ENCODE data around the gene TAAR9. TPM values are rescaled to one million over a fixed set of nuclear protein-coding genes. Genes with fewer than 3 reads are reported as not detected.

The TAAR9 gene
- total RNA-seq, 1 donor from 2014 or later = not detected

DNA sequence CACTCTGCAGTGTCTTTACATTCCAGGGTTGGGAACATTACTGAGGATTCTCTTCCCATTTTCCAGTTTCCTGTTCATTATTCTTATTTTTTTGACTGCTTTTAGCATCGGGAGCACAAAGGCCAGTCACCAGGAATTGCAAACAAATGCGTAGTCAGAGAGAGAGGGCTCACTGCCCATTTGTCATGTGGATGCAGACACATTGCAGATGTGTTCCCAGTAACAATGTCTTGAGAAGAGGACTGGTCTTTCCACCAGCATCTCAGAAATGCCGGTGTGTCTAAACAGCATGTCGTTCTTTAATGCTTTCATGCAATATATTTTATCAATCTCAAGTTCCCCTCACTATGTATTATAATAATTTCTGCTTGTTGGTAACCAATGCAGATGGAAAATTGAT, 31.1 kb downstream of the TAAR9 start:
- peaks cover 27% of the 10 kb centered on the region for H3K4me1 ChIP-seq
- Mint-ChIP-seq H3K36me3 (no peaks in the 10 kb centered on the region), H3K27ac (no peak overlapping the region), H3K4me1 (peaks cover 14% of the 10 kb centered on the region), H3K9me3 (no peaks in the 10 kb centered on the region), H3K4me3 (no peak overlapping the region), H3K27me3 (ENCODE audit: insufficient read depth, low read depth) (no peaks in the 10 kb centered on the region)
- no peak overlapping the region for H3K4me2 ChIP-seq
- TF ChIP-seq, protein P1, sequence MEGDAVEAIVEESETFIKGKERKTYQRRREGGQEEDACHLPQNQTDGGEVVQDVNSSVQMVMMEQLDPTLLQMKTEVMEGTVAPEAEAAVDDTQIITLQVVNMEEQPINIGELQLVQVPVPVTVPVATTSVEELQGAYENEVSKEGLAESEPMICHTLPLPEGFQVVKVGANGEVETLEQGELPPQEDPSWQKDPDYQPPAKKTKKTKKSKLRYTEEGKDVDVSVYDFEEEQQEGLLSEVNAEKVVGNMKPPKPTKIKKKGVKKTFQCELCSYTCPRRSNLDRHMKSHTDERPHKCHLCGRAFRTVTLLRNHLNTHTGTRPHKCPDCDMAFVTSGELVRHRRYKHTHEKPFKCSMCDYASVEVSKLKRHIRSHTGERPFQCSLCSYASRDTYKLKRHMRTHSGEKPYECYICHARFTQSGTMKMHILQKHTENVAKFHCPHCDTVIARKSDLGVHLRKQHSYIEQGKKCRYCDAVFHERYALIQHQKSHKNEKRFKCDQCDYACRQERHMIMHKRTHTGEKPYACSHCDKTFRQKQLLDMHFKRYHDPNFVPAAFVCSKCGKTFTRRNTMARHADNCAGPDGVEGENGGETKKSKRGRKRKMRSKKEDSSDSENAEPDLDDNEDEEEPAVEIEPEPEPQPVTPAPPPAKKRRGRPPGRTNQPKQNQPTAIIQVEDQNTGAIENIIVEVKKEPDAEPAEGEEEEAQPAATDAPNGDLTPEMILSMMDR (IDR thresholded peaks at IDR 0.05) = no peak
- TF ChIP-seq EZH2phosphoT487 (IDR thresholded peaks at IDR 0.05) = no peak
- TF ChIP-seq EZH2 (IDR thresholded peaks at IDR 0.05) = no peak
- no peak overlapping the region for H3K27ac ChIP-seq
- H3F3A ChIP-seq (ENCODE audit: low read depth) = no peaks in the 10 kb centered on the region
- H3K9me3 ChIP-seq (ENCODE audit: low read depth) = no peaks in the 10 kb centered on the region
- no peaks in the 10 kb centered on the region for H3K36me3 ChIP-seq
- H4K20me1 ChIP-seq (ENCODE audit: low read depth) = no peaks in the 10 kb centered on the region
- H3K4me3 ChIP-seq = no peak overlapping the region
- H3K27me3 ChIP-seq = no peaks in the 10 kb centered on the region
- no peak overlapping the region for H2AFZ ChIP-seq (replicated peaks)
- no peak for DNase-seq (ENCODE audit: low spot score)
- no peaks in the 10 kb centered on the region for H3K79me2 ChIP-seq (ENCODE audit: low read depth)
- H3K9ac ChIP-seq = no peak overlapping the region

DNA sequence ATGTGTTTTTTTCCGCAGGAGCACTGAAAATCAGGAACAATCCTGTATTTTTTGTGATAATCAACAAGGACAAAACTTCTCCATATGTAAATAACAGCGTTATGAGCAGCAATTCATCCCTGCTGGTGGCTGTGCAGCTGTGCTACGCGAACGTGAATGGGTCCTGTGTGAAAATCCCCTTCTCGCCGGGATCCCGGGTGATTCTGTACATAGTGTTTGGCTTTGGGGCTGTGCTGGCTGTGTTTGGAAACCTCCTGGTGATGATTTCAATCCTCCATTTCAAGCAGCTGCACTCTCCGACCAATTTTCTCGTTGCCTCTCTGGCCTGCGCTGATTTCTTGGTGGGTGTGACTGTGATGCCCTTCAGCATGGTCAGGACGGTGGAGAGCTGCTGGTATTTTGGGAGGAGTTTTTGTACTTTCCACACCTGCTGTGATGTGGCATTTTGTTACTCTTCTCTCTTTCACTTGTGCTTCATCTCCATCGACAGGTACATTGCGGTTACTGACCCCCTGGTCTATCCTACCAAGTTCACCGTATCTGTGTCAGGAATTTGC, 32.2 kb downstream of the TAAR9 start, which contains the start of gene TAAR6:
TSS of gene TAAR6 (plus strand) at position 102 of the 557 bp plus-strand sequence. CDS start at position 102, 0 bp downstream.
- Histone ChIP-seq H3K36me3 (no peaks in the 10 kb centered on the region), H2AFZ (replicated peaks) (peak within 1 kb of the TSS; percentile 74), H3K9me3 (ENCODE audit: low read depth) (no peaks in the 10 kb centered on the region), H4K20me1 (ENCODE audit: low read depth) (no peaks in the 10 kb centered on the region), H3K27ac (no peak within 1 kb of the TSS), H3K4me1 (peaks cover 27% of the 10 kb centered on the region), H3F3A (ENCODE audit: low read depth) (no peaks in the 10 kb centered on the region), H3K9ac (no peak within 1 kb of the TSS), H3K79me2 (ENCODE audit: low read depth) (no peaks in the 10 kb centered on the region), H3K4me2 (no peak within 1 kb of the TSS), H3K4me3 (no peak within 1 kb of the TSS), H3K27me3 (no peaks in the 10 kb centered on the region)
- DNase-seq (ENCODE audit: low spot score) = no peak
- H3K27ac Mint-ChIP-seq = no peak within 1 kb of the TSS
- TF ChIP-seq EZH2phosphoT487 (IDR thresholded peaks at IDR 0.05) = no peak
- TF ChIP-seq, protein P1 (IDR thresholded peaks at IDR 0.05) = no peak
- no peak for TF ChIP-seq EZH2 (IDR thresholded peaks at IDR 0.05)
- no peak within 1 kb of the TSS for H3K4me3 Mint-ChIP-seq
- peaks cover 14% of the 10 kb centered on the region for H3K4me1 Mint-ChIP-seq
- H3K36me3 Mint-ChIP-seq = no peaks in the 10 kb centered on the region
- H3K9me3 Mint-ChIP-seq = no peaks in the 10 kb centered on the region
- H3K27me3 Mint-ChIP-seq (ENCODE audit: insufficient read depth, low read depth) = no peaks in the 10 kb centered on the region

DNA sequence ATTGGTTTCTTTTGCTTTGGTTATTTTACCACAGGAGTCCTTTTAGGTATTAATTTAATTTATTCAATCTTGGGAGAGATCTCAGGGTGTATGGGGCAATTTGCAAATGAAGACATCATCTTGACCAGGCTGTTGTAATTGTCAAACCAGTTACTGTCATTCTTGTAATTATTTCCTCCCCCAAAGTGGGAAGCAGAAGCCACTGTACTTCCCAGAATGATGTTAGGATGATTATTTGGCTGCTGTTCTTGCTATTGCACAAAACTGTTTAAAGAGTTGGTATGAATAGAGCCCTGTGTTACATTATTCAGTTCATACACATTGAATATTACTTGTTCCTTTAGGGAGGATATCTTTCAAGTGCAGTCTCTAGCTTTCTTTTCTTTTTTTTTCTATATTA, 33.7 kb downstream of the TAAR9 start:
- DNase-seq (ENCODE audit: low spot score) = no peak
- Histone ChIP-seq H2AFZ (replicated peaks) (no peak overlapping the region), H3F3A (ENCODE audit: low read depth) (no peaks in the 10 kb centered on the region), H3K27me3 (no peaks in the 10 kb centered on the region), H3K79me2 (ENCODE audit: low read depth) (no peaks in the 10 kb centered on the region), H3K4me1 (peaks cover 27% of the 10 kb centered on the region), H3K9ac (no peak overlapping the region), H3K4me3 (no peak overlapping the region), H3K9me3 (ENCODE audit: low read depth) (no peaks in the 10 kb centered on the region), H3K27ac (no peak overlapping the region), H3K4me2 (no peak overlapping the region), H4K20me1 (ENCODE audit: low read depth) (no peaks in the 10 kb centered on the region), H3K36me3 (no peaks in the 10 kb centered on the region)
- H3K27ac Mint-ChIP-seq = no peak overlapping the region
- H3K4me3 Mint-ChIP-seq = no peak overlapping the region
- peaks cover 14% of the 10 kb centered on the region for H3K4me1 Mint-ChIP-seq
- H3K36me3 Mint-ChIP-seq = no peaks in the 10 kb centered on the region
- H3K9me3 Mint-ChIP-seq = no peaks in the 10 kb centered on the region
- no peak for TF ChIP-seq EZH2 (IDR thresholded peaks at IDR 0.05)
- no peak for TF ChIP-seq EZH2phosphoT487 (IDR thresholded peaks at IDR 0.05)
- TF ChIP-seq, protein P1 (IDR thresholded peaks at IDR 0.05) = no peak
- H3K27me3 Mint-ChIP-seq (ENCODE audit: insufficient read depth, low read depth) = no peaks in the 10 kb centered on the region

Measured in neural progenitor cell (in vitro differentiated cells).